ENCODE data around the gene GLYATL3. TPM values are rescaled to one million over a fixed set of nuclear protein-coding genes. Genes with fewer than 3 reads are reported as not detected.

GLYATL3 gene
- total RNA-seq, 2 experiments from 2014 or later, result not detected

DNA sequence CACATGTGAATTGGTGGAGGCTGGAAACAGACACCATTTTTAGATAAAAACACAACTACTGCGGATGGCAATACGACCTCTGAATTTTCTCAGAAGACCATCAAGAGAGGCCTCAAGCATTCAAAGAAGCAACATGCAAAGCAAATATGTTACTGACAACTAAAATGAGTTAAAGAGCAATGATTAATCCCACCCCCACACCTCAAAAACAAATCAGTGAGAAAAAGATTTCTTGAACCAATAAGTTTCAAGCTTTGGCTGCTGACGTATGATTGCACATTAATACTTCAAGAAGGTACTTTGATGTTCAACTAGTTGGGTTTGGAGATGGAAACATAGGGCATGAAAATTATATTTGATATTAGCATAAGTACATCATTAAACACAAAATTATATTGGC is 37.7 kb upstream of the GLYATL3 start:
- POLR2A ChIA-PET, result interaction anchor here (0.7 kb wide), 1 partner anchor 1655 kb away, joined by 3 read pairs; no protein-coding TSS in a partner anchor
- no peak for ATAC-seq
- Mint-ChIP-seq H3K27ac (peak overlapping the region; percentile 92), H3K36me3 (ENCODE audit: low read depth) (peaks cover 9% of the 10 kb centered on the region), H3K9me3 (no peaks in the 10 kb centered on the region), H3K27me3 (no peaks in the 10 kb centered on the region), H3K4me3 (peak overlapping the region; percentile 91), H3K4me1 (ENCODE audit: low read depth) (peaks cover 40% of the 10 kb centered on the region)
- TF ChIP-seq, protein P1, sequence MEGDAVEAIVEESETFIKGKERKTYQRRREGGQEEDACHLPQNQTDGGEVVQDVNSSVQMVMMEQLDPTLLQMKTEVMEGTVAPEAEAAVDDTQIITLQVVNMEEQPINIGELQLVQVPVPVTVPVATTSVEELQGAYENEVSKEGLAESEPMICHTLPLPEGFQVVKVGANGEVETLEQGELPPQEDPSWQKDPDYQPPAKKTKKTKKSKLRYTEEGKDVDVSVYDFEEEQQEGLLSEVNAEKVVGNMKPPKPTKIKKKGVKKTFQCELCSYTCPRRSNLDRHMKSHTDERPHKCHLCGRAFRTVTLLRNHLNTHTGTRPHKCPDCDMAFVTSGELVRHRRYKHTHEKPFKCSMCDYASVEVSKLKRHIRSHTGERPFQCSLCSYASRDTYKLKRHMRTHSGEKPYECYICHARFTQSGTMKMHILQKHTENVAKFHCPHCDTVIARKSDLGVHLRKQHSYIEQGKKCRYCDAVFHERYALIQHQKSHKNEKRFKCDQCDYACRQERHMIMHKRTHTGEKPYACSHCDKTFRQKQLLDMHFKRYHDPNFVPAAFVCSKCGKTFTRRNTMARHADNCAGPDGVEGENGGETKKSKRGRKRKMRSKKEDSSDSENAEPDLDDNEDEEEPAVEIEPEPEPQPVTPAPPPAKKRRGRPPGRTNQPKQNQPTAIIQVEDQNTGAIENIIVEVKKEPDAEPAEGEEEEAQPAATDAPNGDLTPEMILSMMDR (IDR thresholded peaks at IDR 0.05), result no peak
- intact Hi-C loops (cut with micrococcal nuclease), result no loop called here
- CTCF ChIA-PET, result no interaction called here
- no peak for DNase-seq

DNA sequence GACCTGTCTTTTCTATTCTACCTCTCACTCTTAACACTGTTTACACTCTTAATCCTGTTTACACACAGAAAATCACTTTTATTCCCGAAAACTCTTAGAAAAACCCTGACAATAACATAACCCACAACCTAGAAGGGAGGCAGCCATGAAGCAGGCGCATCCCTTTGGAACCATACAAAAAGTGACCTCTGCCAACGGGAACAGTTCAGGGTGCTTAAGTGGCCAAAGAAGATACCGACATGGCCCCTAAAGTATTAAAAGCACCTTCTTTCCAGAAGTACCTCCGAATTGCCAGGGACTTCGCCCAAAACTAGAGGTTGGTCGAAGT is 37.2 kb upstream of the GLYATL3 start:
- POLR2A ChIA-PET, result no interaction called here
- Mint-ChIP-seq H3K4me1 (ENCODE audit: low read depth) (peaks cover 41% of the 10 kb centered on the region), H3K36me3 (ENCODE audit: low read depth) (peaks cover 8% of the 10 kb centered on the region), H3K4me3 (peak overlapping the region; percentile 91), H3K9me3 (no peaks in the 10 kb centered on the region), H3K27ac (peak overlapping the region; percentile 92), H3K27me3 (no peaks in the 10 kb centered on the region)
- intact Hi-C loops (cut with micrococcal nuclease), result no loop called here
- TF ChIP-seq, protein P1 (IDR thresholded peaks at IDR 0.05), result no peak
- DNase-seq (no peak), ATAC-seq (peak; percentile 4)
- CTCF ChIA-PET, result no interaction called here

DNA sequence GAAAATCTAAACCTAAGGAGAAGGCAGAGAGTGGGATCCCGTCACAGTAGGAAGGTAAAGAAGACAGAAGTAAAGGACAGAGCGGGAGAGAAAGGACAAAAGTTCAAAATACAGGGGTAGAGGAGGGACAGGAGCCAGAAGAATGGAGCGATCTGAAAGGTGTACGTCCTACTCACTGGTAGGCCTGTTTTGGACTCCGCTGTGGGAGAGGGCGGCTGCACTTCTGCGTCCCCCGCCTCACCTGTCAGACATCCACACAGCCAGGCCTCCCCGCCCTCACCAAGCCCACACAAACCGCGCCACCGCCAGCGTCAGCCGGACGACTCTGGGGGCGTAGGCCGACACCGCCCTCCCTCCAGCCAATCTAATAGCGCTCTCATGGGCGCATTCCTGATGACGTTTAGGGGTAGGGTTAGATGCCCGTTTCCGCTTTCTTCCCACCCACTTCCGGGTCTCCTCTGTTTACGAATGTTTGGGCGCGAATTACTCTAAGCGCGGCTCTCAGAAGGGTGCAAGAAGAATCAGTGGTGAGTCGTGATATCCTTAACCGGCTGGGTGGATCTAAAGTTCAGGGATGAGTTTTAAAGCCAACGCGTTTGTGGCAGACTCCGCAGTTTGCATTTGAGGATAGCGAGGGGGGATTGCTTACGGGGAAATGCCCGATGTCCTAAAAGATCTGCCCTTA is 36.7 kb upstream of the GLYATL3 start, which contains the start of the genes CENPQ and MMUT:
Gene CENPQ (plus strand): TSS at position 444 of the 685 bp plus-strand sequence. CDS start 6,807 bp downstream, outside the sequence.
Gene MMUT (minus strand): TSS at position 327 of the 685 bp plus-strand sequence. CDS start 3,787 bp downstream, outside the sequence.
- intact Hi-C loops (cut with micrococcal nuclease), result no loop called here
- no peaks in the 10 kb centered on the region for H3K27me3 Mint-ChIP-seq
- peaks cover 43% of the 10 kb centered on the region for H3K4me1 Mint-ChIP-seq (ENCODE audit: low read depth)
- H3K27ac Mint-ChIP-seq, result peak within 1 kb of the TSS; percentile 92
- ChIA-PET POLR2A (interaction anchor here (0.7 kb wide), 1 partner anchor 124 kb away, joined by 3 read pairs; no protein-coding TSS in a partner anchor), CTCF (no interaction called here)
- TF ChIP-seq, protein P1 (IDR thresholded peaks at IDR 0.05), result no peak
- peak; percentile 97 for ATAC-seq
- peaks cover 8% of the 10 kb centered on the region for H3K36me3 Mint-ChIP-seq (ENCODE audit: low read depth)
- H3K9me3 Mint-ChIP-seq, result no peaks in the 10 kb centered on the region
- H3K4me3 Mint-ChIP-seq, result peak within 1 kb of the TSS; percentile 91
- peak; percentile 96 for DNase-seq

DNA sequence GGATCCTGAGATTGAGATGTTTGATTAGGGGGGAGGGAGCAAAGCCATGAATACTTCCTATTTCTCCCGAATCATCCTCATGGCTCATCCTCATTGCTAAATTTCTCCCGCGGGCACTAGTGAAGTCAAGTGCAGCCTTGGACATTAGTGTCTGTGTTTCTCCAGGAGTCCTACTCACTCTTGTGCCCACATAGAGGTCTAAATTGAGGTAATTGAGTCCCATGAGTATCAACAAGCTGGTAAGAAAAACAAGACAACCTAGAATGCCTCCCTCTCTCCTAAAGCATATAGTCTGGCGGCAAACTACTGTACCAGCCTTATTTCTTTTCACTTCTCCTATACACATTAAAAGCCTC is 36.1 kb upstream of the GLYATL3 start:
- Mint-ChIP-seq H3K27me3 (no peaks in the 10 kb centered on the region), H3K4me1 (ENCODE audit: low read depth) (peaks cover 42% of the 10 kb centered on the region), H3K36me3 (ENCODE audit: low read depth) (peaks cover 8% of the 10 kb centered on the region), H3K27ac (peak overlapping the region; percentile 92), H3K4me3 (peak overlapping the region; percentile 91), H3K9me3 (no peaks in the 10 kb centered on the region)
- DNase-seq, result no peak
- intact Hi-C loops (cut with micrococcal nuclease), result no loop called here
- ChIA-PET POLR2A (interaction anchor here (0.7 kb wide), 1 partner anchor 123 kb away, joined by 3 read pairs; no protein-coding TSS in a partner anchor), CTCF (no interaction called here)
- TF ChIP-seq, protein P1 (IDR thresholded peaks at IDR 0.05), result no peak
- peak; percentile 3 for ATAC-seq

DNA sequence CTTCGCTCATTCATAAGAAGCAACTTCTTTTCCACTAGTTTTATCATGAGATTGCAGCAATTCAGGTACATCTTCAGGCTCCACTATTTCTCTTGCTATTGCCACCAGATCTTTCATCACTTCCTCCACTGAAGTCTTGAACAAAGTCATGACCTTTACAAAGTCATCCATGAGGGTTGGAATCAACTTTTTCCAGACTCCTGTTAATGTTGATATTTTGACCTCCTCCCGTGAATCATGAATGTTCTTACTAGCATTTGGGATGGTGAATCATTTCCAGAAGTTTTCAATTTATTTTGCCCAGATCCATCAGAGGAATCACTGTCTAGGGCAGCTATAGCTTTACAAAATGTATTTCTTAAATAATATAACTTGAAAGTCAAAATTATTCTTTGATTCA is 35.0 kb upstream of the GLYATL3 start:
- TF ChIP-seq, protein P1 (IDR thresholded peaks at IDR 0.05), result no peak
- ChIA-PET POLR2A (interaction anchor here (1.1 kb wide), 1 partner anchor 11 kb away, joined by 4 read pairs; no protein-coding TSS in a partner anchor), CTCF (interaction anchor here (1.1 kb wide), 1 partner anchor 67 kb away, joined by 3 read pairs; no protein-coding TSS in a partner anchor)
- ATAC-seq (no peak), DNase-seq (no peak)
- Mint-ChIP-seq H3K27me3 (no peaks in the 10 kb centered on the region), H3K9me3 (no peaks in the 10 kb centered on the region), H3K4me1 (ENCODE audit: low read depth) (peaks cover 38% of the 10 kb centered on the region), H3K36me3 (ENCODE audit: low read depth) (peaks cover 9% of the 10 kb centered on the region), H3K4me3 (peak overlapping the region; percentile 91), H3K27ac (no peak overlapping the region)
- intact Hi-C loops (cut with micrococcal nuclease), result no loop called here
